ENCODE measurements around the gene UNC45A.

The UNC45A gene

GRCh38 chr15:90966262-90966661 is 31.2 kb downstream of the UNC45A start:
- DNase-seq, result no peak

DNA sequence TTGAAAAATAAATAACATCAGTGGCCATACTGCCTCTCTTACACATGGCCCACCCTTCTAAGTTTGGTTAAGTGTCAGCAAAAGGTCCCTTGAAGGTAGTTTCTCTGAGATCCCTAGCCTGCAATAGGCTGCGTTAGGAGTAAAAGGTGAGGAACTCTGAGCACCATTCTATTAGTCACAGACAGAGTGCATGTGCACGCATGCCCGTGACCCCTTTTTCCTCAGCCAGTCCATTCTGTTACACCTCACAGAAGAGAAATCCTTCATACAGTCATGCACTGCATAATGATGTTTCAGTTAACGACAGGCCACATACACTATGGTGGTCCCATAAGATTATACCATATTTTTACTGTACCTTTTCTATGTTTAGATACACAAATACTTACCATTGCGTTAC is 32.1 kb downstream of the UNC45A start:
- no peak for DNase-seq

DNA sequence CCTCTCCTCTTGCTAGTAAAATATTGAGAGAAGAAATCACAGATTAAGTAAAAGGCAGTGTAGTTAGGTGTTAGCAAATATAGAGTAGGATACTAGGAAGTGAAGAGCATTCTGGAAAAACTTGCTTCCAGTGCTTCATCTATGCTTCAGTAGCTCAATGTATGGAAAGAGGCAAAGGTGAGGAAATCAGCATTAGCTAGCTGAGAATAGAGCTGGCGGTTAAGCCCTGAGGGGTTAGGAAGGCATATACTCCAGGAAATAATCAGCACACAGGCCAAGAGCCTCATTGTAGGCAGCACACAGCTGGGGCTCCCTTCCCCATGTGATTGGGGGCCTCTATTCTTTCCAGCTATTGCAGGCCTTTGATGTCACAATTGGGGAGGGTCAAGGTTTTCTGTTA is 33.3 kb downstream of the UNC45A start:
- no peak for DNase-seq

DNA sequence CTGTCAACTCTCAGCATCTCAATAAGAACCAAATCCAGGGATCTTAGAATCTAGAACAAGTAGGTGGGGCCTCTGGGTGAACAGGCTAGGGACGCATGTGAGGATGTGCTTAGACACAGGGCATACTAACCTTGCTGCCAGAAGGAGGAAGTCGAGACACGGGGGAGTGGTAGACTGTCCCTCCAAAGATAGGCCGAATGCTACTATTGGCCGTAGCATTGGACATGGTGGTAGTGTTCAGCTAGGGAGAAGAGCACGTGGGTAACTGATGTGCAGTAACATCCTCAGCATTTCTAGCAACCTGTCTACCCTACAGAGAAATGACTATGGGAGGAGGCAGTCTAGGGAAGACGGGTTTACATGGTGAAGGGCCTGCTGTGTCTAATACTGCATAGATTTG is 35.2 kb downstream of the UNC45A start:
- DNase-seq, result no peak

GRCh38 chr15:90972133-90972532 is 37.0 kb downstream of the UNC45A start:
- no peak for DNase-seq

GRCh38 chr15:90974216-90974615 is 39.1 kb downstream of the UNC45A start:
- no peak for DNase-seq

DNA sequence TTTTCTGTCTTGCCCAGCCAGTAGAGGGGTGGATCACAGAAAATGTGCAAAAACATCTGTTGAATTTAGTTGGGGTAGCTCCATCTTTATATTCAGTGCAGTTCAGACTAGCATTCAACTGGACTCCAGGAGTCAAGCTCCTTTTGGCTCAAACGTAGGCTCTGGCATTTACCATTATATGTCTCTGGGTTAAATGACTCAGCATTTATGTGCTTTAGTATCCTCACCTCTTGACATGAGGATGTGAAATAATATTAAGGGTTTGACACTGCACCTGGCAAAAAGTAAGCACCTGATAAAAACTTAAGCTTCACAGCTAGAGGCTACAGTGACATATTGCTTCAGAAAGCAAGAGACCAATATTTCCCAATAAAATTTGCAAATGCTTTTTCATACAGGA is 44.5 kb downstream of the UNC45A start:
- no peak for DNase-seq

GRCh38 chr15:90981681-90982080 is 46.6 kb downstream of the UNC45A start:
- no peak for DNase-seq

- DNase-seq, result no peak
Measured at GRCh38 chr15:90982135-90982534, 47.0 kb downstream of the UNC45A start.

DNA sequence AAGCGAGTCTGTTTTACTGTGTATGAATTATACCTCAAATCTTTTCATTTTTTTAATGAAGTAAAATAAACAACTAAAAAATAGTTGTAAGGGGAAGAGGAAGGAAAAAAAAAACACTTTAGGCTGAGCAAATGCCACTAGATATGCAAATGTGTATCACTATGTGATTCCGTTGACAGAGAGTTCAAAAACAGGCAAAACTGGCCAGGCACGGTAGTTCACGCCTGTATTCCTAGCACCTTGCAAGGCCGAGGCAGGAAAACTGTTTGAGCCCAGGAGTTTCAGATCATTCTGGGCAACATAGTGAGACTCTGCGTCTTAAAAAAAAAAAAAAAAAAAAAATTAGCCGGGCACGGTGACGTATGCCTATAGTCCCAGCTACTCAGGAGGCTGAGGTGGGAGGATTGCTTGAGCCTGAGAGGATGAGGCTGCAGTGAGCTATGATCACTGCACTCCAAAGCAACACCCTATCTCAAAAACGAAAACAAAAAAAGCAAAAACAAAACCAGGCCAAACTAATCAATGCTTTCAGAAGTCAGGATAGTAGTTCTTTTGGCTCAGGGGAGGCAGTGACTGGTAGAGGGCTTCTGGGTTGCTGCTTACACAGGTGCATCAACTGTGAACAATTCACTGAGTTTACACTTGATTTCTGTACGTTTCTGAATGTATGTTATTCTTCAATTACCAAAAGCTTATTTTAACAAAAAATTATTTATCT is 51.9 kb downstream of the UNC45A start:
- DNase-seq, result no peak

GRCh38 chr15:90987561-90988141 is 52.6 kb downstream of the UNC45A start:
- DNase-seq, result no peak

- peak in 1 of 2 experiments; percentile 21 for DNase-seq
Measured at GRCh38 chr15:90988296-90988695, 53.2 kb downstream of the UNC45A start.

DNA sequence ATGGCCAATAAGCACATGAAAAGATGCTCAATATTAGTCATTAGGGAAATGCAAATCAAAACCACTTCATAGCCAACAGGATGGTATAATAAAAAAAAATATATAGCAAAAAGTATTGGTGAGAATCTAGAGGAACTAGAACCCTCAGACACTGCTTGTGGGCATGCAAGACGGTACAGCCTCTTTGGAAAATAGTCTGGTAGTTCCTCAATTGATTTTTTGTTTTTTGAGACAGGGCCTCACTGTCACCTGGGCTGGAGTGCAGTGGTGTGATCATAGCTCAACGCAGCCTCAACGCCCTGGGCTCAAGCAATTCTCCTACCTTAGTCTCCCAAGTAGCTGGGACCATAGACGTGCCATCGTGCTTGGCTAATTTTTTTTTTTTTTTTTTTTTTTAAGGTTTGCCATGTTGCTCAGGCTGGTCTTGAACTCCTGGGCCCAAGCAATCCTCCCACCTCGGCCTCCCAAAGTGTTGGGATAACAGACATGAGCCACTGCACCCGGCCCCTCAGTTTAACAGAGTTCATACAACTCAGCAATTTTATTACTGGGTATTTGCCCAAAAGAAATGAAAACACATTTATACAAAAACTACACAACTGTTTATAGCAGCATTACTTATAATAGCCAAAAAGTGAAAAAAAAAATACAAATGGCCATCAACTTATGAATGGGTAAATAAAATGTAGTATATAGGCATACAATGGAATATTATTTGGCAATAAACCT is 54.1 kb downstream of the UNC45A start:
- DNase-seq, result no peak

DNA sequence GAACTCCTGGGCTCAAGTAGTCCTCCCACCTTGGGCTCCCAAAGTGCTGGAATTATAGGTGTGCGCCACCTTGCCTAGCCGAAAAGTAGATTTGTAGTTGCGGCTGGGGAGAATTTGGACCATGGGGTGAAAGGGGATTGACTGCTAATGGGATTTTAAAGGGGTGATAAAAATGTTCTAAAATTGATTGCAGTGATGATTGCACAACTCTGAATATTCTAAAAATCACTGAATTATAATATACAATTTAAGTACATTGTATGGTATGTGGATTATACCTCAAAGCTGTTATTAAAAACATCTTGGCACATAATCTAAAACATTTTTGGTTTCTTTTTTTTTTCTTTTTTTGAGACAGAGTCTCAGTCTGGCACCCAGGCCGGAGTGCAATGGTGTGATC is 55.4 kb downstream of the UNC45A start:
- DNase-seq, result no peak

DNA sequence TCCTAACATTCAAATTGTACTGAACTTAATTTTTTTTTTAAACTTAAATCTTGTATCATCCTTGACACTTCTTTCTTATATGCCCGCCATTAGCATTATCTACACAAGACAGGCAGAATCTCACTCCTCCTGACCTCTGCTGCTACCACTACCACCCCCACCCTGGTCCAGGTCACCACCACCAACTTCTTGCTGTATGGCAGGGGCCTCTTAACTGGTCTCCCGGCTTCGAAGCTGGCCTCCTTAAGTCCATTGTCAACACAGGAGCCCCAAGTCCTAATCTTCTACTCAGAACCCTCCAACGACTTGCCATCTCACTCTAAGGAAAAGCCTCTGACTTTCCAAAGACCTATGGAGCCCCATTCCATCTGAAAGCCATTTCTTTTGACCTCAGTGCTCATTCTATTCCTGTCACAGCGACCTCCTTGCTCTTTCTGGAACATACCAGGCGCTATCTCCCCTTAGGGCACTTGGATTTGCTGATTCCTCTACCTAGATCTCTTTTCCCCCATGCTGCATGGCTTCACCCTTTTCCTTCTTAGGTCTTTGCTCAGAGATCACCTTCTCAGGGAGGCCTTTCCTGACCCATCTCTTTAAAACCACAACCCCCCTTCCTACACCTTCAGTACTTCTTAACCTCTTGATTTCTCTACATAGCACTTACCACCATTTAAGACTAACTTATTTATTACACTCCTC is 56.7 kb downstream of the UNC45A start:
- DNase-seq, result no peak

DNA sequence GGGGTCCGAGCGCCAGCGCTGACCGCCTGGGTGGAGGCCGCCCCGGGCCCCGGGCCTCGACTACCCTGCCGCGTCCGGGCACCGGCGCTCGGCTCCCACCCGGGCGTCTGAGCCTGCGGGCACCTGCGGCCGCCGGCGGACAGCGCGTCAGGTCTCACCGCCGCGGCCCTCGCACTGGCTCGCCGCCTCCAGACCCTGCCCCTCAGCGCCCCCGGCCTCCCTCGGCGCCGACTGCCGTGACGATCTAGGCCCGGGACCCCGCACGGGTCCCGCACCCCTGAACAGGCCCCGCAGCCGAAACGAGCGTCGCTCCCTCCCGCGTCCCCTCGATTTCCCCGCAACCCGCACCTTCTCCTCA is 59.0 kb downstream of the UNC45A start:
- DNase-seq, result no peak

- DNase-seq, result peak; percentile 97 to 98
Measured at GRCh38 chr15:90994417-90995311, 59.6 kb downstream of the UNC45A start, which contains the start of gene PRC1. PRC1 (minus strand) TSS chr15:90994535; CDS start chr15:90994417, 118 bp downstream.

GRCh38 chr15:90998737-90999136 is 63.7 kb downstream of the UNC45A start:
- DNase-seq, result no peak

DNA sequence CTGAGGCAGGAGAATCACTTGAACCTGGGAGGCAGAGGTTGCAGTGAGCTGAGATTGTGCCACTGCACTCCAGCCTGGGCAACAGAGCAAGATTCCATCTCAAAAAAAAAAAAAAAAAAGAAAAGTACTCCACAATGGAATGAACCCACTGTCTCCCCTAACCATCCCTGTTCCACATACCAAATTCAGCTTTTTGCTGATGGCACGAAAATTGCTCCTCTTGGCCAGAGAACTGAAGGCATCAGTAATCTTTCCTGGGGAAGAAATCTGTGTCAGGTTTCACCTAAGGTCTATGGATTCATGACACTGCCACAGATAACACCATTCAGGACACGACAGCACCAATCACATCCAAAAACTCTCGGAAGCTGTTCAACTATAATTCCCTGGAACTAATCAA is 66.1 kb downstream of the UNC45A start:
- DNase-seq, result no peak

Data from NCI-H524 (cell line).